NCI-H82 (cell line): ENCODE measurements around the gene AZIN2.
"Not testable (repeated sequence)": the region's sequence is repeated elsewhere in the genome, so short reads cannot be mapped to it uniquely, and the experiment has no call there.

ENCODE experiments used
- DNase-seq: peaks from one replicate; lab custom pipeline; 2025; lab: John Stamatoyannopoulos, UW

AZIN2 gene

GRCh38 chr1:33094971-33095604 lies 14.1 kb downstream of the AZIN2 start:
- peak; percentile 86 for DNase-seq

- peak; percentile 79 for DNase-seq
Observed at GRCh38 chr1:33096363-33097005, 15.5 kb downstream of the AZIN2 start.

- no peak for DNase-seq
Observed at GRCh38 chr1:33097137-33097611, 16.2 kb downstream of the AZIN2 start.

GRCh38 chr1:33097762-33098161 lies 16.8 kb downstream of the AZIN2 start:
- DNase-seq, result no peak

- DNase-seq, result no peak
Observed at GRCh38 chr1:33098371-33098770, 17.4 kb downstream of the AZIN2 start.

- DNase-seq, result no peak
Observed at GRCh38 chr1:33099290-33100118, 18.6 kb downstream of the AZIN2 start.

- not testable (repeated sequence) for DNase-seq
Observed at GRCh38 chr1:33100119-33100415, 19.1 kb downstream of the AZIN2 start.

- no peak for DNase-seq
Observed at GRCh38 chr1:33110477-33110876, 29.5 kb downstream of the AZIN2 start.

- DNase-seq, result peak; percentile 46
Observed at GRCh38 chr1:33111965-33112364, 31.0 kb downstream of the AZIN2 start.

GRCh38 chr1:33117440-33118085 lies 36.6 kb downstream of the AZIN2 start:
- DNase-seq, result no peak

- no peak for DNase-seq
Observed at GRCh38 chr1:33118274-33118673, 37.3 kb downstream of the AZIN2 start.

GRCh38 chr1:33119050-33119449 lies 38.1 kb downstream of the AZIN2 start:
- DNase-seq, result no peak

GRCh38 chr1:33119532-33120217 lies 38.7 kb downstream of the AZIN2 start:
- DNase-seq, result peak; percentile 30

- DNase-seq, result no peak
Observed at GRCh38 chr1:33120436-33121231, 39.7 kb downstream of the AZIN2 start.

GRCh38 chr1:33121728-33122127 lies 40.8 kb downstream of the AZIN2 start:
- DNase-seq, result no peak

GRCh38 chr1:33122483-33123178 lies 41.7 kb downstream of the AZIN2 start:
- DNase-seq, result no peak

GRCh38 chr1:33123266-33123665 lies 42.3 kb downstream of the AZIN2 start:
- no peak for DNase-seq

GRCh38 chr1:33124647-33125046 lies 43.7 kb downstream of the AZIN2 start:
- not testable (repeated sequence) for DNase-seq

- DNase-seq, result no peak
Observed at GRCh38 chr1:33126411-33127000, 45.6 kb downstream of the AZIN2 start.
